Measurements from ENCODE around the gene ZSWIM5. TPM values are rescaled to one million over a fixed set of nuclear protein-coding genes. Genes with fewer than 3 reads are reported as not detected.
"Not testable (repeated sequence)": the region's sequence is repeated elsewhere in the genome, so short reads cannot be mapped to it uniquely, and the experiment has no call there.

Gene ZSWIM5
- total and polyA plus RNA-seq, 4 donors = 0.25 to 2.8 (median 1.7) TPM

GRCh38 chr1:45141247-45142003 lies 65.0 kb downstream of the ZSWIM5 start:
- Histone ChIP-seq H3K4me3 (ENCODE audit: low read length in 2 of 2) (no peak overlapping the region), H3K9me3 (ENCODE audit: control insufficient read depth, low read length) (no peaks in the 10 kb centered on the region), H3K27me3 (ENCODE audit: control insufficient read depth in 1 of 2, insufficient read depth in 2 of 2, low read length in 1 of 2) (no peaks in the 10 kb centered on the region), H3K27ac (ENCODE audit: low read depth in 1 of 2, low read length in 2 of 2) (no peak overlapping the region), H3K4me1 (ENCODE audit: control insufficient read depth in 1 of 2, insufficient read depth in 2 of 2, low read length in 2 of 2) (peaks cover 0 to 5% of the 10 kb centered on the region in 2 donors), H3K36me3 (ENCODE audit: control insufficient read depth in 1 of 2, insufficient read depth in 2 of 2, low read length in 1 of 2) (no peaks in the 10 kb centered on the region)
- WGBS, 2 donors = 85 to 88% methylated on average over 4 of the region's 4 CpGs
- intact Hi-C loops (cut with DNase I) = no loop called here
- ATAC-seq (ENCODE audit: low FRiP score) (no peak), DNase-seq (no peak)

- Histone ChIP-seq H3K36me3 (ENCODE audit: control insufficient read depth in 1 of 2, insufficient read depth in 2 of 2, low read length in 1 of 2) (no peaks in the 10 kb centered on the region), H3K4me3 (ENCODE audit: low read length in 2 of 2) (no peak overlapping the region), H3K27ac (ENCODE audit: low read depth in 1 of 2, low read length in 2 of 2) (no peak overlapping the region), H3K4me1 (ENCODE audit: control insufficient read depth in 1 of 2, insufficient read depth in 2 of 2, low read length in 2 of 2) (peaks cover 0 to 5% of the 10 kb centered on the region in 2 donors), H3K27me3 (ENCODE audit: control insufficient read depth in 1 of 2, insufficient read depth in 2 of 2, low read length in 1 of 2) (no peaks in the 10 kb centered on the region), H3K9me3 (ENCODE audit: control insufficient read depth, low read length) (no peaks in the 10 kb centered on the region)
- no peak for DNase-seq
- intact Hi-C loops (cut with DNase I) = no loop called here
- ATAC-seq (ENCODE audit: low FRiP score) = no peak
- WGBS, 2 donors = 94% methylated on average over 2 of the region's 2 CpGs
Measured at GRCh38 chr1:45136984-45137383, 69.4 kb downstream of the ZSWIM5 start.

DNA sequence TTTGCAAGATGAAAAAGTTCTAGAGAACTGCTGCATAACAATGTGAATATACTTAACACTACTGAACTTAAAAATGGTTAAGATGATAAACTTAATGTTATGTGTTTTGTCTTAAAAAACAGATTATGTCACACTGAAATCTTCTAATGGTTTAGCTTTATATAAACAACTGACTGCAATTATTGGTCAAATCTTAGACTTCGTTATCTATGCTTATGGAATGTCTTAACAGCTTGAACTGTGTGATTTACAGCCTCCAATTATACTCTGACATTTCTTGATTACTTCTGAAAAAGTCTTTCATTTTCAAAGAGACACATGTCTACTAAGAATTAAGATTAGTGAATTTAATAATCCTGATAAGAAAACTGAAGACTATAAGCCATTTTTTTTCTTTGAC lies 71.1 kb downstream of the ZSWIM5 start:
- H3K36me3 ChIP-seq (ENCODE audit: control insufficient read depth in 1 of 2, insufficient read depth in 2 of 2, low read length in 1 of 2) = no peaks in the 10 kb centered on the region
- WGBS, 2 donors = 76 to 86% methylated on average over 1 of the region's 1 CpG
- peaks cover 0 to 5% of the 10 kb centered on the region in 2 donors for H3K4me1 ChIP-seq (ENCODE audit: control insufficient read depth in 1 of 2, insufficient read depth in 2 of 2, low read length in 2 of 2)
- DNase-seq (no peak), ATAC-seq (ENCODE audit: low FRiP score) (no peak)
- H3K27ac ChIP-seq (ENCODE audit: low read depth in 1 of 2, low read length in 2 of 2) = no peak overlapping the region
- intact Hi-C loops (cut with DNase I) = no loop called here
- H3K9me3 ChIP-seq (ENCODE audit: control insufficient read depth, low read length) = no peaks in the 10 kb centered on the region
- H3K4me3 ChIP-seq (ENCODE audit: low read length in 2 of 2) = no peak overlapping the region
- no peaks in the 10 kb centered on the region for H3K27me3 ChIP-seq (ENCODE audit: control insufficient read depth in 1 of 2, insufficient read depth in 2 of 2, low read length in 1 of 2)

GRCh38 chr1:45134461-45134873 lies 71.9 kb downstream of the ZSWIM5 start:
- no peaks in the 10 kb centered on the region for H3K27me3 ChIP-seq (ENCODE audit: control insufficient read depth in 1 of 2, insufficient read depth in 2 of 2, low read length in 1 of 2)
- H3K9me3 ChIP-seq (ENCODE audit: control insufficient read depth, low read length) = no peaks in the 10 kb centered on the region
- H3K4me3 ChIP-seq (ENCODE audit: low read length in 2 of 2) = no peak overlapping the region
- H3K4me1 ChIP-seq (ENCODE audit: control insufficient read depth in 1 of 2, insufficient read depth in 2 of 2, low read length in 2 of 2) = peaks cover 0 to 5% of the 10 kb centered on the region in 2 donors
- H3K27ac ChIP-seq (ENCODE audit: low read depth in 1 of 2, low read length in 2 of 2) = no peak overlapping the region
- WGBS, 2 donors = 88% methylated on average over 2 of the region's 2 CpGs
- intact Hi-C loops (cut with DNase I) = no loop called here
- DNase-seq (no peak), ATAC-seq (ENCODE audit: low FRiP score) (no peak)
- no peaks in the 10 kb centered on the region for H3K36me3 ChIP-seq (ENCODE audit: control insufficient read depth in 1 of 2, insufficient read depth in 2 of 2, low read length in 1 of 2)

GRCh38 chr1:45132719-45133118 lies 73.7 kb downstream of the ZSWIM5 start:
- 78 to 85% methylated on average over 2 of the region's 2 CpGs for WGBS, 2 donors
- H3K4me3 ChIP-seq (ENCODE audit: low read length in 2 of 2); H3K27ac ChIP-seq (ENCODE audit: low read depth in 1 of 2, low read length in 2 of 2); ATAC-seq (ENCODE audit: low FRiP score); DNase-seq; H3K4me1 ChIP-seq (ENCODE audit: control insufficient read depth in 1 of 2, insufficient read depth in 2 of 2, low read length in 2 of 2); H3K9me3 ChIP-seq (ENCODE audit: control insufficient read depth, low read length); intact Hi-C loops (cut with DNase I); H3K36me3 ChIP-seq (ENCODE audit: control insufficient read depth in 1 of 2, insufficient read depth in 2 of 2, low read length in 1 of 2); H3K27me3 ChIP-seq (ENCODE audit: control insufficient read depth in 1 of 2, insufficient read depth in 2 of 2, low read length in 1 of 2): not testable (repeated sequence)

DNA sequence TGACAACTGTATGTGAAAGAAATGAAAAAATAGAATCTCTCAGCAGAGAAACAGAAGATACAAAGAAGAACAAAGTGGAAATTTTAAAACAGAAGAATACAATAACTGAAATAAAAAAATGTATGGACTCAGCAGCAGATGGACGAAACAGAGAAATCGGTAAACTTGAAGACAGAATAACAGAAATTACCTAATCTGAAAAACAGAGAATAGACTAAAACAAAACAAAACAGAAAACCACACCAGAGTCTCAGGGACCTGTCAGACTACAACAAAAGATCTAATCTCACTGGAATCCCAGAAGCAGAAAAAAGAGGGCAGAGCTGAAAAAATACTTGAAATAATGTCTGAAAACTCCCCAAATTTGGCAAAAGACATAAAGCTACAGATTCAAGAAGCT lies 83.0 kb downstream of the ZSWIM5 start:
- ATAC-seq (ENCODE audit: low FRiP score) (no peak), DNase-seq (no peak)
- 56 to 75% methylated on average over 2 of the region's 2 CpGs for WGBS, 2 donors

DNA sequence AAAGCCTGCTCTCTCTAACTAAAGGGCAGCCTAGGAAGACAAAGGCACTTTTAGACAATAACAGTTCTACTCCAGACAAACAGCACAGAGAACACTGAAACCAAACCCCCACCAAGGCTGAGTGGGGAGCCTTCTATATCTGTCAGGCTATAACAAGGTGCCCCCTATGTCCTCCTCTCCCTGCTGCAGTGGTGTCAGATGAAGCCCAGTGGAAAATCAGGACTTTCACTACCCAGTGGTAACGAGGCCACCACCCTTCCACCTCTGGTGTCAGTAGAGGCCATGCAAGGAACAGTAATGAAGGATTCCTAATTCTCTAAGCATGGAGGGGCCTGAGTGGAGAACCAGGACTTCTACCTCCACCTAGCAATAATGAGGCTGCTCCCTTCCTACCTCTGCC lies 83.7 kb downstream of the ZSWIM5 start:
- ATAC-seq (ENCODE audit: low FRiP score) (no peak), DNase-seq (no peak)
- Histone ChIP-seq H3K4me3 (ENCODE audit: low read length in 2 of 2) (no peak overlapping the region), H3K9me3 (ENCODE audit: control insufficient read depth, low read length) (no peaks in the 10 kb centered on the region), H3K27me3 (ENCODE audit: control insufficient read depth in 1 of 2, insufficient read depth in 2 of 2, low read length in 1 of 2) (no peaks in the 10 kb centered on the region), H3K36me3 (ENCODE audit: control insufficient read depth in 1 of 2, insufficient read depth in 2 of 2, low read length in 1 of 2) (no peaks in the 10 kb centered on the region), H3K27ac (ENCODE audit: low read depth in 1 of 2, low read length in 2 of 2) (no peak overlapping the region), H3K4me1 (ENCODE audit: control insufficient read depth in 1 of 2, insufficient read depth in 2 of 2, low read length in 2 of 2) (no peaks in the 10 kb centered on the region)
- intact Hi-C loops (cut with DNase I) = no loop called here
- WGBS, 2 donors = 62 to 79% methylated on average over 1 of the region's 1 CpG

More for the DNA sequence above, 83.0 kb downstream of the ZSWIM5 start:
- H3K27ac ChIP-seq (ENCODE audit: low read depth in 1 of 2, low read length in 2 of 2) = no peak overlapping the region
- no peaks in the 10 kb centered on the region for H3K4me1 ChIP-seq (ENCODE audit: control insufficient read depth in 1 of 2, insufficient read depth in 2 of 2, low read length in 2 of 2)
- no peaks in the 10 kb centered on the region for H3K9me3 ChIP-seq (ENCODE audit: control insufficient read depth, low read length)
- H3K36me3 ChIP-seq (ENCODE audit: control insufficient read depth in 1 of 2, insufficient read depth in 2 of 2, low read length in 1 of 2) = no peaks in the 10 kb centered on the region
- no peaks in the 10 kb centered on the region for H3K27me3 ChIP-seq (ENCODE audit: control insufficient read depth in 1 of 2, insufficient read depth in 2 of 2, low read length in 1 of 2)
- H3K4me3 ChIP-seq (ENCODE audit: low read length in 2 of 2) = no peak overlapping the region
- intact Hi-C loops (cut with DNase I) = no loop called here

GRCh38 chr1:45117766-45118165 lies 88.6 kb downstream of the ZSWIM5 start:
- DNase-seq = no peak
- Histone ChIP-seq H3K27ac (ENCODE audit: low read depth in 1 of 2, low read length in 2 of 2) (no peak overlapping the region), H3K27me3 (ENCODE audit: control insufficient read depth in 1 of 2, insufficient read depth in 2 of 2, low read length in 1 of 2) (no peaks in the 10 kb centered on the region), H3K4me1 (ENCODE audit: control insufficient read depth in 1 of 2, insufficient read depth in 2 of 2, low read length in 2 of 2) (no peaks in the 10 kb centered on the region), H3K4me3 (ENCODE audit: low read length in 2 of 2) (no peak overlapping the region), H3K9me3 (ENCODE audit: control insufficient read depth, low read length) (no peaks in the 10 kb centered on the region), H3K36me3 (ENCODE audit: control insufficient read depth in 1 of 2, insufficient read depth in 2 of 2, low read length in 1 of 2) (no peaks in the 10 kb centered on the region)
- no peak for ATAC-seq (ENCODE audit: low FRiP score)
- intact Hi-C loops (cut with DNase I) = no loop called here
- WGBS, 2 donors = 88 to 89% methylated on average over 1 of the region's 1 CpG

DNA sequence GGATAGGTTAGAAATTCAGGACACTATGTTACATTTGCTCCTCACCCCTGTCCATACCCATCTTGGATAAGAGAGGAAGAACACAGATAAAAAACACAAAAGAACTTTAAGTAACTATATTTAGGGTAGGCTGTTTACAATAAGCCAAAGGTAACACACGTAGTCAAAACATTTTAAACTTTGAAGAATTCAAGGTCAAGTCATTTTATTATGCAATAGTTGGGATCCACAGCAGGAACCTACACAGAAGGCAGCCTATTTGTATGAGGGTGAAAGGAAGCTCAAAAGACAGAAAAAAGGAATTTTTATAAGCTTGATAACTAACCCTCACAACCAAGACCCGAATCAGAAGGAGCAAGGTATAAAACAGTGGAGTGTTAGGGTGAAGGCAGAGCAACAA lies 89.6 kb downstream of the ZSWIM5 start:
- Histone ChIP-seq H3K27me3 (ENCODE audit: control insufficient read depth in 1 of 2, insufficient read depth in 2 of 2, low read length in 1 of 2) (no peaks in the 10 kb centered on the region), H3K9me3 (ENCODE audit: control insufficient read depth, low read length) (no peaks in the 10 kb centered on the region)
- no peak for ATAC-seq (ENCODE audit: low FRiP score)

More for the DNA sequence above, 89.6 kb downstream of the ZSWIM5 start:
- Histone ChIP-seq H3K36me3 (ENCODE audit: control insufficient read depth in 1 of 2, insufficient read depth in 2 of 2, low read length in 1 of 2) (no peaks in the 10 kb centered on the region), H3K27ac (ENCODE audit: low read depth in 1 of 2, low read length in 2 of 2) (no peak overlapping the region), H3K4me1 (ENCODE audit: control insufficient read depth in 1 of 2, insufficient read depth in 2 of 2, low read length in 2 of 2) (no peaks in the 10 kb centered on the region), H3K4me3 (ENCODE audit: low read length in 2 of 2) (no peak overlapping the region)
- intact Hi-C loops (cut with DNase I) = no loop called here
- WGBS, 2 donors = 79 to 82% methylated on average over 2 of the region's 2 CpGs
- no peak for DNase-seq

Data from aorta (tissue), 5 donors.